ENCODE results near the gene PBX1. TPM values are rescaled to one million over a fixed set of nuclear protein-coding genes. Genes with fewer than 3 reads are reported as not detected.

The PBX1 gene
- total RNA-seq, 2 donors from 2014 or later, result 33.3 to 37.4 TPM

GRCh38 chr1:164838786-164839185, 279.8 kb downstream of the PBX1 start:
- Histone ChIP-seq H3K4me3 (no peak overlapping the region), H3K9me3 (no peaks in the 10 kb centered on the region), H3K4me1 (peaks cover 0 to 41% of the 10 kb centered on the region in 2 donors), H3K27me3 (no peaks in the 10 kb centered on the region), H3K36me3 (no peaks in the 10 kb centered on the region), H3K27ac (no peak overlapping the region)
- no peak for TF ChIP-seq CTCF (IDR thresholded peaks at IDR 0.05)
- no peak for DNase-seq (ENCODE audit: low spot score)

GRCh38 chr1:164840936-164841335, 282.0 kb downstream of the PBX1 start:
- TF ChIP-seq CTCF (IDR thresholded peaks at IDR 0.05), result no peak
- no peak for DNase-seq (ENCODE audit: low spot score)
- H3K36me3 ChIP-seq, result no peaks in the 10 kb centered on the region
- no peaks in the 10 kb centered on the region for H3K9me3 ChIP-seq
- no peak overlapping the region for H3K4me3 ChIP-seq
- no peaks in the 10 kb centered on the region for H3K27me3 ChIP-seq
- no peak overlapping the region for H3K27ac ChIP-seq
- H3K4me1 ChIP-seq, result peaks cover 0 to 38% of the 10 kb centered on the region in 2 donors

- Histone ChIP-seq H3K4me3 (no peak overlapping the region), H3K27me3 (no peaks in the 10 kb centered on the region), H3K27ac (no peak overlapping the region), H3K36me3 (peaks cover 6% of the 10 kb centered on the region), H3K4me1 (peaks cover 0 to 33% of the 10 kb centered on the region in 2 donors), H3K9me3 (no peaks in the 10 kb centered on the region)
- TF ChIP-seq CTCF (IDR thresholded peaks at IDR 0.05), result no peak
- DNase-seq (ENCODE audit: low spot score), result no peak
Measured at GRCh38 chr1:164841702-164842465, 282.9 kb downstream of the PBX1 start.

GRCh38 chr1:164842870-164843269, 283.9 kb downstream of the PBX1 start:
- no peak overlapping the region for H3K27ac ChIP-seq

GRCh38 chr1:164843743-164844500, 284.9 kb downstream of the PBX1 start:
- no peak overlapping the region for H3K4me3 ChIP-seq
- H3K27ac ChIP-seq, result no peak overlapping the region
- H3K27me3 ChIP-seq, result no peaks in the 10 kb centered on the region
- peaks cover 20% of the 10 kb centered on the region for H3K36me3 ChIP-seq
- H3K9me3 ChIP-seq, result no peaks in the 10 kb centered on the region
- no peak for TF ChIP-seq CTCF (IDR thresholded peaks at IDR 0.05)
- H3K4me1 ChIP-seq, result peaks cover 0 to 32% of the 10 kb centered on the region in 2 donors
- no peak for DNase-seq (ENCODE audit: low spot score)

More at GRCh38 chr1:164842870-164843269, 283.9 kb downstream of the PBX1 start:
- TF ChIP-seq CTCF (IDR thresholded peaks at IDR 0.05), result no peak
- no peaks in the 10 kb centered on the region for H3K9me3 ChIP-seq
- peaks cover 16% of the 10 kb centered on the region for H3K36me3 ChIP-seq
- H3K27me3 ChIP-seq, result no peaks in the 10 kb centered on the region
- DNase-seq (ENCODE audit: low spot score), result no peak
- no peak overlapping the region for H3K4me3 ChIP-seq
- H3K4me1 ChIP-seq, result peaks cover 0 to 32% of the 10 kb centered on the region in 2 donors
